Uterus (tissue), 4 donors: ENCODE measurements around the gene NPHP4. TPM values are rescaled to one million over a fixed set of nuclear protein-coding genes. Genes with fewer than 3 reads are reported as not detected.

ENCODE experiments used
- DNase-seq, 2 donors: peaks; one replicate each; pipeline ENCODE4 v3.0.0-alpha.2; 2019 to 2020
- H3K27ac ChIP-seq, 2 donors: fragments of 200-600 bp; sonication (generic); 1 replicate in 1 of 2; 2 replicates in 1 of 2; pipeline ENCODE4 v1.5.1; 2016 to 2018
- H3K27me3 ChIP-seq, 2 donors: fragments of 200-600 bp; sonication (generic); one replicate each; pipeline ENCODE4 v1.5.1; 2018 to 2019; ENCODE audit warnings: control low read depth in 1 of 2
- H3K36me3 ChIP-seq, 2 donors: fragments of 200-600 bp; sonication (generic); one replicate each; pipeline ENCODE4 v1.5.1; 2019; ENCODE audit warnings: control low read depth in 1 of 2
- H3K4me1 ChIP-seq, 2 donors: fragments of 200-600 bp; sonication (generic); one replicate each; pipeline ENCODE4 v1.5.1; 2018 to 2019; ENCODE audit warnings: control low read depth in 1 of 2
- H3K4me3 ChIP-seq, 2 donors: fragments of 200-600 bp; sonication (generic); 1 replicate in 1 of 2; 2 replicates in 1 of 2; pipeline ENCODE4 v1.5.1; 2018 to 2019; ENCODE audit warnings: mild to moderate bottlenecking in 1 of 2
- H3K9me3 ChIP-seq, 2 donors: fragments of 200-600 bp; sonication (generic); one replicate each; pipeline ENCODE4 v1.5.1; 2019; ENCODE audit warnings: control low read depth in 1 of 2
- CTCF ChIP-seq, 4 experiments: fragments of 200-600 bp in 2 of 4; fragments of 450-650 bp in 2 of 4; sonication (generic) in 2 of 4; IDR thresholded peaks; one replicate each; pipeline ENCODE4 v1.5.1; 2016 to 2019; ENCODE audit warnings: antibody characterized with exemption in 4 of 4, mild to moderate bottlenecking in 2 of 4, moderate library complexity in 1 of 4
- POLR2A ChIP-seq, 2 donors: fragments of 450-650 bp; IDR thresholded peaks; one replicate each; pipeline ENCODE4 v1.6.1; 2016; ENCODE audit warnings: antibody characterized with exemption in 2 of 2, mild to moderate bottlenecking in 1 of 2, moderate library complexity in 1 of 2
- intact Hi-C: fragments of 100-400 bp; cut with DNase I; formaldehyde crosslinking; loops from one replicate; pipeline ENCODE4 v1.15.1; 2023; ENCODE audit warnings: low total_unique reads
- total RNA-seq, 4 donors: library from RNA; depleted of rRNA in 3 of 4; stranded (reverse); fragments of >200 nt in 3 of 4; gene quantifications; one replicate each; pipeline versions ENCODE4 v1.1.0 to v1.2.4, GENCODE V29; 2014 to 2023
- donor health status: DM: yes; HTN: yes; CAD: no.

Gene NPHP4
- total RNA-seq, 4 donors from 2014 or later: 1.3 to 16.2 (median 7.0) TPM

GRCh38 chr1:5974631-5975030 lies 17.6 kb downstream of the NPHP4 start:
- no peak for DNase-seq
- Histone ChIP-seq H3K4me3 (no peak overlapping the region), H3K36me3 (no peaks in the 10 kb centered on the region), H3K27me3 (no peaks in the 10 kb centered on the region), H3K27ac (no peak overlapping the region), H3K9me3 (no peaks in the 10 kb centered on the region), H3K4me1 (no peaks in the 10 kb centered on the region)
- no peak for TF ChIP-seq CTCF (IDR thresholded peaks at IDR 0.05)
- no peak for TF ChIP-seq POLR2A (IDR thresholded peaks at IDR 0.05)
- intact Hi-C loops: no loop called here

- no peak overlapping the region for H3K4me3 ChIP-seq
- DNase-seq: no peak
- TF ChIP-seq POLR2A (IDR thresholded peaks at IDR 0.05) (no peak), CTCF (IDR thresholded peaks at IDR 0.05) (no peak)
- H3K27ac ChIP-seq: no peak overlapping the region
- intact Hi-C loops: no loop called here
- H3K36me3 ChIP-seq: no peaks in the 10 kb centered on the region
- no peaks in the 10 kb centered on the region for H3K27me3 ChIP-seq
- no peaks in the 10 kb centered on the region for H3K9me3 ChIP-seq
- no peaks in the 10 kb centered on the region for H3K4me1 ChIP-seq
Measured at GRCh38 chr1:5973771-5974170, 18.5 kb downstream of the NPHP4 start.

- intact Hi-C loops: no loop called here
- Histone ChIP-seq H3K4me1 (no peaks in the 10 kb centered on the region), H3K27me3 (no peaks in the 10 kb centered on the region), H3K9me3 (no peaks in the 10 kb centered on the region), H3K4me3 (no peak overlapping the region), H3K36me3 (no peaks in the 10 kb centered on the region), H3K27ac (no peak overlapping the region)
- no peak for DNase-seq
- no peak for TF ChIP-seq CTCF (IDR thresholded peaks at IDR 0.05)
Measured at GRCh38 chr1:5972198-5972520, 20.1 kb downstream of the NPHP4 start.

GRCh38 chr1:5971471-5972197 lies 20.6 kb downstream of the NPHP4 start:
- Histone ChIP-seq H3K27me3 (no peaks in the 10 kb centered on the region), H3K27ac (no peak overlapping the region), H3K4me1 (no peaks in the 10 kb centered on the region), H3K36me3 (no peaks in the 10 kb centered on the region), H3K4me3 (no peak overlapping the region), H3K9me3 (no peaks in the 10 kb centered on the region)
- no peak for DNase-seq
- TF ChIP-seq POLR2A (IDR thresholded peaks at IDR 0.05) (no peak), CTCF (IDR thresholded peaks at IDR 0.05) (no peak)
- intact Hi-C loops: no loop called here

- intact Hi-C loops: no loop called here
- TF ChIP-seq CTCF (IDR thresholded peaks at IDR 0.05): no peak
- TF ChIP-seq POLR2A (IDR thresholded peaks at IDR 0.05): no peak
Measured at GRCh38 chr1:5970610-5971273, 21.5 kb downstream of the NPHP4 start.

More at GRCh38 chr1:5970610-5971273, 21.5 kb downstream of the NPHP4 start:
- Histone ChIP-seq H3K27me3 (no peaks in the 10 kb centered on the region), H3K36me3 (no peaks in the 10 kb centered on the region), H3K4me3 (no peak overlapping the region), H3K4me1 (no peaks in the 10 kb centered on the region), H3K27ac (no peak overlapping the region), H3K9me3 (no peaks in the 10 kb centered on the region)
- no peak for DNase-seq
